ENCODE results near the gene OCA2. TPM values are rescaled to one million over a fixed set of nuclear protein-coding genes. Genes with fewer than 3 reads are reported as not detected.

OCA2 gene
- total and polyA plus RNA-seq, 2 of the 4 experiments (the other 2 are of a cell fraction): under 0.01 to 0.03 TPM

DNA sequence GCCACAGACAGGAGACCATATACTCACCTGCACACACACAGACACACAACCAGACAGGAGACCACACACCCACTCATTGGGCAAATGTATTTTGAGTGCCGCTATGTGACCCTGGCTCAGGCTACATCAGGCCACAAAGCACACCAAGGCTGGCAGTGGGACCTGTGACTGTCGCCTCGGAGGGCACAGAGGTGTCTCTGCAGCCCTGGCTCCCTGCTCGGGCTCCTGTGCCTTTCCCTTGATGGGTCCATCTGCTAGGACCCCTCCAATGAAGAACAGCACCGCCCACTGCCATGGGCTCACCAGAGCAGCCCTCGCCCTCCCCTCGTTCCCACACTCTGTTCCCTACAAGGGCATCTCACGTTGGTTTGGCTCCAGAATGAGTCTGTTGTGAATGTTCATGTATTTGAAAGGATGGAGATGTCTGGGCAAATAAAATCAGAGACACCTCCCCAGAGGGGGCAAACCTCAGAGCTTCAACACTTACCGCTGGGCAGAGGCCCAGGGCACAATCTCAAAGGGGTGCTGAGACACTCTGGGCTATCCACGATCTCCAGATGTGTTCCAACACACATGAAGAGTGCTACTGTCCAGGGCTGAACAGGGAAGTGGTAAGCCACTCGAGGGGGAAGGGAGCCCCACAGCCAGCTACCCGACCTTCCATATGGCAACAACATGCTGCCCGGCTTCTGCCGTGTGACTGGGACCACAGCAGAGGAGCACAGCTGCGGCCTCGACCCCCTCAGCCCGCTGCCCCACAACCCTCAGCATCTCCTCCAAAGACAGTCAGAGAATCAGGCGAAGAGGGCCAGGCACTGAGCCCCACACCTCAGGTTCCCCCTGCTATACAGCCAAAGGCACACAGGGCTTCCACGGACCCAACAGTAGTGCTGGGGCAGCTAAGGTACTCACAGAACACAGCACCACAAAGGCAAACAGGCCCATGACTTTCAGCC lies 74.9 kb downstream of the OCA2 start:
- Histone ChIP-seq H3K4ac (ENCODE audit: low read depth, low read length) (no peak overlapping the region), H3K79me1 (ENCODE audit: low read depth in 1 of 2, low read length in 2 of 2) (no peaks in the 10 kb centered on the region), H3K4me2 (ENCODE audit: low read depth, low read length) (no peak overlapping the region), H3K9ac (ENCODE audit: low read depth, low read length) (no peak overlapping the region), H4K20me1 (ENCODE audit: insufficient read depth, low read length) (no peaks in the 10 kb centered on the region), H3K18ac (ENCODE audit: low read depth, low read length) (no peak overlapping the region), H2BK5ac (ENCODE audit: low read depth, low read length, poor library complexity, severe bottlenecking) (no peak overlapping the region), H2BK120ac (ENCODE audit: low read depth, low read length) (no peak overlapping the region), H3K9me1 (ENCODE audit: insufficient read depth, low read length) (no peaks in the 10 kb centered on the region), H3K36me3 (ENCODE audit: control insufficient read depth, insufficient read depth, low read length) (no peaks in the 10 kb centered on the region), H3K9me3 (ENCODE audit: control insufficient read depth, insufficient read depth, low read length) (peaks cover 15% of the 10 kb centered on the region), H3K14ac (replicated peaks; ENCODE audit: low read depth, low read length) (no peak overlapping the region), H3K27ac (ENCODE audit: insufficient read depth, low read length) (no peak overlapping the region), H4K8ac (ENCODE audit: low read depth in 2 of 2, low read length in 2 of 2) (no peak overlapping the region), H3K27me3 (ENCODE audit: control insufficient read depth, insufficient read depth, low read length) (no peaks in the 10 kb centered on the region), H2AK9ac (replicated peaks; ENCODE audit: low read depth, low read length, poor library complexity) (no peak overlapping the region), H2BK15ac (ENCODE audit: low read depth, low read length) (no peak overlapping the region), H2BK20ac (ENCODE audit: low read depth, low read length) (no peak overlapping the region), H4K5ac (ENCODE audit: low read depth, low read length) (no peak overlapping the region), H4K91ac (ENCODE audit: insufficient read depth, low read depth, low read length) (no peak overlapping the region), H2AK5ac (ENCODE audit: low read depth, low read length) (no peak overlapping the region), H3K23ac (ENCODE audit: low read depth, low read length) (no peak overlapping the region), H2AFZ (replicated peaks; ENCODE audit: low read length, poor library complexity) (no peak overlapping the region), H3K4me3 (ENCODE audit: insufficient read depth, low read depth, low read length) (no peak overlapping the region), H3K4me1 (ENCODE audit: control insufficient read depth, insufficient read depth, low read length) (no peaks in the 10 kb centered on the region), H3K56ac (ENCODE audit: extremely low read depth, insufficient read depth, low read length) (no peak overlapping the region)
- no peak for TF ChIP-seq CEBPB (IDR thresholded peaks at IDR 0.05; ENCODE audit: low read depth, low read length)
- TF ChIP-seq MAFK (IDR thresholded peaks at IDR 0.05; ENCODE audit: low read depth, low read length): no peak
- TF ChIP-seq, protein P1, sequence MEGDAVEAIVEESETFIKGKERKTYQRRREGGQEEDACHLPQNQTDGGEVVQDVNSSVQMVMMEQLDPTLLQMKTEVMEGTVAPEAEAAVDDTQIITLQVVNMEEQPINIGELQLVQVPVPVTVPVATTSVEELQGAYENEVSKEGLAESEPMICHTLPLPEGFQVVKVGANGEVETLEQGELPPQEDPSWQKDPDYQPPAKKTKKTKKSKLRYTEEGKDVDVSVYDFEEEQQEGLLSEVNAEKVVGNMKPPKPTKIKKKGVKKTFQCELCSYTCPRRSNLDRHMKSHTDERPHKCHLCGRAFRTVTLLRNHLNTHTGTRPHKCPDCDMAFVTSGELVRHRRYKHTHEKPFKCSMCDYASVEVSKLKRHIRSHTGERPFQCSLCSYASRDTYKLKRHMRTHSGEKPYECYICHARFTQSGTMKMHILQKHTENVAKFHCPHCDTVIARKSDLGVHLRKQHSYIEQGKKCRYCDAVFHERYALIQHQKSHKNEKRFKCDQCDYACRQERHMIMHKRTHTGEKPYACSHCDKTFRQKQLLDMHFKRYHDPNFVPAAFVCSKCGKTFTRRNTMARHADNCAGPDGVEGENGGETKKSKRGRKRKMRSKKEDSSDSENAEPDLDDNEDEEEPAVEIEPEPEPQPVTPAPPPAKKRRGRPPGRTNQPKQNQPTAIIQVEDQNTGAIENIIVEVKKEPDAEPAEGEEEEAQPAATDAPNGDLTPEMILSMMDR (conservative IDR thresholded peaks at IDR 0.05; ENCODE audit: low read depth, low read length): no peak
- no peak for TF ChIP-seq POLR2A (IDR thresholded peaks at IDR 0.05; ENCODE audit: low read depth, low read length)
- no peak for TF ChIP-seq CHD1 (IDR thresholded peaks at IDR 0.05; ENCODE audit: low read depth, low read length)
- no peak for TF ChIP-seq NFE2L2 (IDR thresholded peaks at IDR 0.05; ENCODE audit: low read depth, low read length)
- TF ChIP-seq BHLHE40 (IDR thresholded peaks at IDR 0.05; ENCODE audit: low read depth, low read length): no peak
- no peak for TF ChIP-seq RCOR1 (IDR thresholded peaks at IDR 0.05; ENCODE audit: insufficient replicate concordance, low read length)
- TF ChIP-seq MAZ (IDR thresholded peaks at IDR 0.05; ENCODE audit: borderline replicate concordance, low read depth, low read length): no peak
- TF ChIP-seq RAD21 (IDR thresholded peaks at IDR 0.05; ENCODE audit: low read length): no peak
- no peak for TF ChIP-seq RFX5 (IDR thresholded peaks at IDR 0.05; ENCODE audit: low read depth, low read length)
- no TSS peak for BruUV-seq (replicated peaks)
- CTCF ChIA-PET: no interaction called here
- 76% methylated on average over 7 of the region's 19 CpGs; no CpG with 5 or more reads in 1 of the 2 experiments for WGBS, 2 experiments (ENCODE audit: extremely low coverage in 2 of 2, insufficient read length in 1 of 2)
- ATAC-seq (ENCODE audit: low read depth) (no peak), DNase-seq (no peak)
- in situ Hi-C loops (cut with MboI; ENCODE audit: low sequenced_read_pairs) (no loop called here), intact Hi-C loops (cut with micrococcal nuclease) (no loop called here), dilution Hi-C loops (cut with HindIII; ENCODE audit: low sequenced_read_pairs, unreplicated experiment) (no loop called here)
- POLR2A ChIA-PET (ENCODE audit: unreplicated experiment): no interaction called here

Measured in IMR-90 (cell line).